ENCODE measurements around the gene LPIN3.

The LPIN3 gene

GRCh38 chr20:41379551-41379950 is 38.9 kb downstream of the LPIN3 start:
- H3K4me3 ChIP-seq (replicated peaks in 1 of 2; ENCODE audit: low read depth in 2 of 2, low read length in 2 of 2): no peak overlapping the region
- no peak for DNase-seq (ENCODE audit: low read depth in 2 of 2)
- TF ChIP-seq CTCF (IDR thresholded peaks at IDR 0.05; ENCODE audit: low read depth, low read length): no peak

GRCh38 chr20:41380551-41381193 is 40.1 kb downstream of the LPIN3 start:
- no peak for DNase-seq (ENCODE audit: low read depth in 2 of 2)
- TF ChIP-seq CTCF (IDR thresholded peaks at IDR 0.05; ENCODE audit: low read depth, low read length): no peak

GRCh38 chr20:41382791-41383305 is 42.2 kb downstream of the LPIN3 start:
- H3K4me3 ChIP-seq (replicated peaks in 1 of 2; ENCODE audit: low read depth in 2 of 2, low read length in 2 of 2): no peak overlapping the region
- DNase-seq (ENCODE audit: low read depth in 2 of 2): no peak
- no peak for TF ChIP-seq CTCF (IDR thresholded peaks at IDR 0.05; ENCODE audit: low read depth, low read length)

More at GRCh38 chr20:41380551-41381193, 40.1 kb downstream of the LPIN3 start:
- H3K4me3 ChIP-seq (replicated peaks in 1 of 2; ENCODE audit: low read depth in 2 of 2, low read length in 2 of 2): no peak overlapping the region

GRCh38 chr20:41386502-41387427 is 46.1 kb downstream of the LPIN3 start:
- no peak for TF ChIP-seq CTCF (IDR thresholded peaks at IDR 0.05; ENCODE audit: low read depth, low read length)
- peak in 1 of 2 donors; percentile 37 for DNase-seq (ENCODE audit: low read depth in 2 of 2)
- no peak overlapping the region for H3K4me3 ChIP-seq (replicated peaks in 1 of 2; ENCODE audit: low read depth in 2 of 2, low read length in 2 of 2)

- peak in 1 of 2 donors; percentile 20 for DNase-seq (ENCODE audit: low read depth in 2 of 2)
- TF ChIP-seq CTCF (IDR thresholded peaks at IDR 0.05; ENCODE audit: low read depth, low read length): no peak
- H3K4me3 ChIP-seq (replicated peaks in 1 of 2; ENCODE audit: low read depth in 2 of 2, low read length in 2 of 2): no peak overlapping the region
Observed at GRCh38 chr20:41387444-41387851, 46.8 kb downstream of the LPIN3 start.

GRCh38 chr20:41390889-41391288 is 50.3 kb downstream of the LPIN3 start:
- H3K4me3 ChIP-seq (replicated peaks in 1 of 2; ENCODE audit: low read depth in 2 of 2, low read length in 2 of 2): no peak overlapping the region
- DNase-seq (ENCODE audit: low read depth in 2 of 2): no peak
- TF ChIP-seq CTCF (IDR thresholded peaks at IDR 0.05; ENCODE audit: low read depth, low read length): no peak
